Stimulated activated CD8-positive, alpha-beta memory T cell treated with anti-CD3 and anti-CD28 coated beads, Interleukin-12 subunit alpha, Interleukin-12 subunit beta, amount 100 ng/mL, for 24 hours (primary cell): ENCODE results near the gene HELZ.
"Not testable (repeated sequence)": the region's sequence is repeated elsewhere in the genome, so short reads cannot be mapped to it uniquely, and the experiment has no call there.

ENCODE experiments used
- DNase-seq: peaks from one replicate; pipeline ENCODE4 v3.0.0-alpha.2; 2020; ENCODE audit errors: extremely low read depth

Gene HELZ

GRCh38 chr17:67229109-67229955, 15.7 kb downstream of the HELZ start:
- no peak for DNase-seq

- DNase-seq = no peak
These were observed 17.5 kb downstream of the HELZ start for GRCh38 chr17:67227488-67227887.

- no peak for DNase-seq
These were observed 19.7 kb downstream of the HELZ start for GRCh38 chr17:67225316-67225715.

- no peak for DNase-seq
These were observed 20.3 kb downstream of the HELZ start for GRCh38 chr17:67224736-67225135.

- no peak for DNase-seq
These were observed 21.1 kb downstream of the HELZ start for GRCh38 chr17:67223924-67224323.

- no peak for DNase-seq
These were observed 23.7 kb downstream of the HELZ start for GRCh38 chr17:67221062-67221998.

- no peak for DNase-seq
These were observed 26.5 kb downstream of the HELZ start for GRCh38 chr17:67218385-67218950.

- DNase-seq = no peak
These were observed 27.6 kb downstream of the HELZ start for GRCh38 chr17:67217446-67217845.

- no peak for DNase-seq
These were observed 28.2 kb downstream of the HELZ start for GRCh38 chr17:67216578-67217320.

- DNase-seq = no peak
These were observed 29.0 kb downstream of the HELZ start for GRCh38 chr17:67215991-67216421.

- no peak for DNase-seq
These were observed 32.1 kb downstream of the HELZ start for GRCh38 chr17:67212714-67213417.

GRCh38 chr17:67212231-67212630, 32.8 kb downstream of the HELZ start:
- DNase-seq = no peak

- DNase-seq = no peak
These were observed 33.3 kb downstream of the HELZ start for GRCh38 chr17:67211742-67212141.

- DNase-seq = no peak
These were observed 34.1 kb downstream of the HELZ start for GRCh38 chr17:67210915-67211314.

GRCh38 chr17:67208232-67208631, 36.8 kb downstream of the HELZ start:
- DNase-seq = no peak

- no peak for DNase-seq
These were observed 41.2 kb downstream of the HELZ start for GRCh38 chr17:67203818-67204217.

GRCh38 chr17:67202503-67202902, 42.5 kb downstream of the HELZ start:
- DNase-seq = no peak

- DNase-seq = no peak
These were observed 44.2 kb downstream of the HELZ start for GRCh38 chr17:67200727-67201301.

- no peak for DNase-seq
These were observed 46.9 kb downstream of the HELZ start for GRCh38 chr17:67198131-67198530.

GRCh38 chr17:67197023-67197422, 48.0 kb downstream of the HELZ start:
- not testable (repeated sequence) for DNase-seq

- no peak for DNase-seq
These were observed 48.6 kb downstream of the HELZ start for GRCh38 chr17:67196422-67196821.
